Cortex of kidney (tissue), 1 donor: ENCODE measurements around the gene VEZF1.
"Not testable (repeated sequence)": the region's sequence is repeated elsewhere in the genome, so short reads cannot be mapped to it uniquely, and the experiment has no call there.

Experiments
- DNase-seq: peaks from one replicate; lab custom pipeline; 2025; lab: John Stamatoyannopoulos, UW

VEZF1 gene

GRCh38 chr17:57974053-57974824 is 13.8 kb downstream of the VEZF1 start:
- DNase-seq = not testable (repeated sequence)

- DNase-seq = no peak
Observed at GRCh38 chr17:57972151-57972550, 15.9 kb downstream of the VEZF1 start.

- DNase-seq = no peak
Observed at GRCh38 chr17:57971572-57971971, 16.5 kb downstream of the VEZF1 start.

GRCh38 chr17:57970710-57971109 is 17.3 kb downstream of the VEZF1 start:
- DNase-seq = no peak

- DNase-seq = no peak
Observed at GRCh38 chr17:57968456-57968855, 19.6 kb downstream of the VEZF1 start.

GRCh38 chr17:57966875-57967274 is 21.2 kb downstream of the VEZF1 start:
- no peak for DNase-seq

GRCh38 chr17:57966246-57966645 is 21.8 kb downstream of the VEZF1 start:
- no peak for DNase-seq

- DNase-seq = no peak
Observed at GRCh38 chr17:57965521-57966160, 22.4 kb downstream of the VEZF1 start.

GRCh38 chr17:57963149-57963511 is 24.9 kb downstream of the VEZF1 start:
- DNase-seq = no peak

GRCh38 chr17:57962279-57963148 is 25.5 kb downstream of the VEZF1 start:
- no peak for DNase-seq

GRCh38 chr17:57959929-57960328 is 28.1 kb downstream of the VEZF1 start:
- no peak for DNase-seq

- not testable (repeated sequence) for DNase-seq
Observed at GRCh38 chr17:57958391-57958790, 29.7 kb downstream of the VEZF1 start.

GRCh38 chr17:57957886-57958285 is 30.2 kb downstream of the VEZF1 start:
- no peak for DNase-seq

GRCh38 chr17:57957120-57957850 is 30.8 kb downstream of the VEZF1 start:
- no peak for DNase-seq

- no peak for DNase-seq
Observed at GRCh38 chr17:57956291-57957119, 31.5 kb downstream of the VEZF1 start.

- DNase-seq = no peak
Observed at GRCh38 chr17:57955183-57955931, 32.7 kb downstream of the VEZF1 start, which contains the start of gene CUEDC1. TSS of gene CUEDC1 (minus strand) at chr17:57955412. CDS start at chr17:57885564, 69,848 bp downstream.

- no peak for DNase-seq
Observed at GRCh38 chr17:57954397-57955182, 33.5 kb downstream of the VEZF1 start.

- no peak for DNase-seq
Observed at GRCh38 chr17:57953705-57954396, 34.2 kb downstream of the VEZF1 start.

- DNase-seq = no peak
Observed at GRCh38 chr17:57953219-57953618, 34.8 kb downstream of the VEZF1 start.
